GM21737 (cell line): ENCODE measurements around the gene RHEB.
A peak's percentile ranks its signal among the peaks of the same experiment; 100 is the strongest.

Source experiments
- ATAC-seq: cut with Tn5 transposase; IDR thresholded peaks from one replicate; pipeline ENCODE4 v1.9.1; 2021; ENCODE audit warnings: mild to moderate bottlenecking, moderate library complexity; ENCODE audit not compliant: unreplicated experiment

Gene RHEB

DNA sequence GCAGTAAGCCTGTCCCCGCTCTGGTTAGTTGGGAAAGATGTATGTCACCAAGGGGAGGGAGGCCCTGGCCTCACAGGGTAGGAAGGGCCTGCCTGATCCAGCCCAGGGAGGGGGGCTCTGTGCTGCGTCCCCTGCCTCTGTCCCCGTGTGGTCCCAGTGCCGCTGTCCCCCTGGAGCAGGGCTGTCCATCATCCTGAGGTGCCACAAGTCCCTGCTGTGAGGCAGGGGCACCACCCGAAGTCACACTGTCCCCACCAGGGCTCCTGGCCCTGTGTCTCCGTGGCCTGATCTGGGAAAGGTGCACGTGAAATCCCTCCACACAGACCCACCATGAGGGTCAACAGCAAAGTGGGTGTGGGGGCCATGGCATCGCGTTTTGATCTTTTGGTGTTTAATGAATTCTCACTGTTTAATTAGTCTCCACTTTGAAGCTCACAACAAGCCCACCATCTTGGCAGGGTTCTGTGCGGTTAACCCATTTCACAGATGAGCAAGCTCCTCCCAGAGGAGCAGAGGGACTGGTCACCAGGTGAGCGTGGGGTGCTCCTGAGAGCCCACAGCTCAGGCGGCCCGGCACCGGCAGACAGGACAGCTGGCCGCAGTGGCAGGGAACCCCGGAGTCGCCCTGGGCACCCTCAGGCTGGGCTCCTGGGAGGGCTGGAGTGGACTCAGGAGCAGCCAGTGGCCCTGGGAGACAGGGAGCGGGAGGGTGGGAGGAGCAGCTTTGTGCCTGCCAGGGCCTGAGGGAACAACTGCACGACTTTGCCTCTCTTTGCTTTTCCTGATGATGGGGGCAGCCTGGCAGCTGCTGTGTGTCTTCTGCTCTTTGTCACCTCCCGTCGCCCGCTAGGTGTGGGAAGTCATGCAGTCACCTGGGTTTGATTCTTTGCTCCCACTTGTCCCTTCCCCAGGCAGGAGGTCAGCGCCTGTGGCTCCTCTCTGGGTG is 67.8 kb downstream of the RHEB start:
- no peak for ATAC-seq

GRCh38 chr7:151451156-151451555 is 68.5 kb downstream of the RHEB start:
- ATAC-seq: no peak

DNA sequence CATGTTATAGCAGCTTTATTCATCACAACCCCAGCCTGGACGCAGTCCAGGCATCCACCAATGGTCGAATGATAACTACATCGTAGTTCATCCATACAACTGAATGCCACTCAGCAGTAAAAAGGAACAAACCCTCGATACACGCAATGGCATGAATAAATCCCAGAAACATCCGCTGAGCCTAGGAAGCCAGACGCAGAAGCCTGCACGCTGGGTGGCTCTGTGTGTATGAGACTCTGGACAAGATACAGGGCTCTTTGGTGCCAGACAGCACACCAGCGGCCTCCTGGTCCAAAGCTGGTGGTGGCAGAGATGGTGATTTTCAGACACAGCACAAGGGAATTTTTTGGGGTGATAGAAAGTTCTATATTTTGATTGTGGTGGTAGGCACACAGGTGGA is 69.7 kb downstream of the RHEB start:
- ATAC-seq: no peak

DNA sequence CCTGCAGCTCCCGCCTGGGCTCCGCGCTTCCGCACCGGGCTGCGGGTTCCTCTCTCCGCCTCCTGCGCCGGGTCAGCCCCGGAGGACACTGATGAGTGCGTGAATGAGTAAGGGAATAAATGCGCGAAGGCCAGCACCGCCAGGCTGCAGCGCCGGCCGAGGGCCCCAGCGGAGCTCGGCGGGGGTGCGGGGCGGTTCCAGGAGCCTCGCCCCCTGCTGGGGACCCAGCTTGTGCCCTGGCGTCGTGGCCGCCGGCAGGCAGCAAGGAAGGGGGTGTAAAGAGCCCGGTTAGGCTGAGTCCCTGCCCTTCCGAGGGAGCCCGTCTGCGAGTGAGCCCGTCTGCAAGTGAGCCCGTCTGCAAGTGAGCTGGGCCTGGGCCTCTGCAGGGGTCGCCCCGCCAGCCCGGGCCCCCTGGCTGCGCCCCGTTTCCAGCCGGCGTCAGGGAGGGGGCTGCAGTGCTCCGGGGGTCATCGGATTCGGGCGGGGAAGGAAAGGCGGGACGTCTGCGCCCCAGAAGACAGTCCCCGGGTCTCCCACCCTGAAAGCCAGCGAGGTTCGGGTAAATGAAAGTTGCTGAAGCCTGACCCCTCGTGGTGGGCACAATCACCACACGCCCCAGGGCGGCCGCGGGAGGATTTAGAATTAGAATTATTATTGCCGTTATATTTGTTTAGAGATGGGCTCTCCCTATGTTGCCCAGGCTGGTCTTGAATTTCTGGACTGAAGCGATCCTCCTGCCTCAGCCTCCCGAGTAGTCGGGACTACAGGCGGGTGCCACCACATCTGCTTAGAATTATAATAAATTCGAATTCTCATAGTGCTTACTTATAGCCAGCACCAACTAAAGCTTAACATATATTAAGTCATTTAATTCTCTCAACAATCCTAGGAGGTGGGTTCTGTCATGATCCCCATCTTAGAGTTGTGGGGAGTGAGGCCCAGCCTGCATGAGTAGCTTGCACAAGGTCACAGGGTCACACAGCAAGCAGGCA is 71.1 kb downstream of the RHEB start:
- ATAC-seq: peak; percentile 69

GRCh38 chr7:151447901-151448260 is 71.8 kb downstream of the RHEB start:
- ATAC-seq: no peak

- no peak for ATAC-seq
Measured at GRCh38 chr7:151447312-151447711, 72.4 kb downstream of the RHEB start.

GRCh38 chr7:151446412-151446811 is 73.3 kb downstream of the RHEB start:
- ATAC-seq: no peak

GRCh38 chr7:151444632-151445031 is 75.1 kb downstream of the RHEB start:
- no peak for ATAC-seq

GRCh38 chr7:151442776-151443496 is 76.8 kb downstream of the RHEB start:
- ATAC-seq: no peak

- no peak for ATAC-seq
Measured at GRCh38 chr7:151440799-151441445, 78.8 kb downstream of the RHEB start.

GRCh38 chr7:151439855-151440798 is 79.6 kb downstream of the RHEB start, which contains the start of gene CRYGN:
Gene CRYGN (minus strand): TSS chr7:151440141. CDS start chr7:151439917, 224 bp downstream.
- ATAC-seq: no peak

DNA sequence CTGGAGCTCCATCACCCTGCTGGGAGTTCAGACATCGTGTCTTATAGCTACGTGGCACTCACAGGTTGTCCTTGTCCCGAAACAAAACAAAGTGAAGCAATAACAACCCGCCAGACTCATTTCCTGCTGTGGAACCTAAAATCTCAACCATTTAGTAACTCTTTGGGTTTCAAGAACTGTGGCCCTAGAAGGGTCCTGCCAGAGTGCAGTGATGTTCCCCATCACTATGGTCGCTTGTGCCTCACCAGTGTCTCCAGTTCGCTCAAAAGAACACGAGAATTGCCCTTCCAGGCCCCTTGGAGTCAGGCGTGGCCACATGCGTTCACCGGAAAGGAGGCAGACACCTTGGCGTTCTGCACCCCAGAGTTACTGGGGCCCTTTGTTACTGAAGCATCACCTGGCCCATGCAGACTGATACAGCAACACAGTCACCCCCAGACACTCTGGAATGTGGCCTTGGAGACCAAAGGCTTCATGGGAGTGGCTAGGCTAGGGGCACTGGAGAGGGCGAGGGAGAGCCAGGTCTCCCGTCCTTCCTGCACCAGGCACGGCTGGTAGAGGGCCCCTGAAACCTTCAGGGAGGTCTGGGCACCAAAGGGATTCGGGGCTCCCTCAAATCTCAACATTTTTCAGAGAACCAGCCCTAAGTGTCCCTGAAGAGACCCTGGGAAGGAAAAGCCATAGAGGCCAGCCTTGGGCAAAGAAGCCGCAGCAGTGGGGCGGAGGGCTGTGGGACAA is 80.7 kb downstream of the RHEB start:
- no peak for ATAC-seq

DNA sequence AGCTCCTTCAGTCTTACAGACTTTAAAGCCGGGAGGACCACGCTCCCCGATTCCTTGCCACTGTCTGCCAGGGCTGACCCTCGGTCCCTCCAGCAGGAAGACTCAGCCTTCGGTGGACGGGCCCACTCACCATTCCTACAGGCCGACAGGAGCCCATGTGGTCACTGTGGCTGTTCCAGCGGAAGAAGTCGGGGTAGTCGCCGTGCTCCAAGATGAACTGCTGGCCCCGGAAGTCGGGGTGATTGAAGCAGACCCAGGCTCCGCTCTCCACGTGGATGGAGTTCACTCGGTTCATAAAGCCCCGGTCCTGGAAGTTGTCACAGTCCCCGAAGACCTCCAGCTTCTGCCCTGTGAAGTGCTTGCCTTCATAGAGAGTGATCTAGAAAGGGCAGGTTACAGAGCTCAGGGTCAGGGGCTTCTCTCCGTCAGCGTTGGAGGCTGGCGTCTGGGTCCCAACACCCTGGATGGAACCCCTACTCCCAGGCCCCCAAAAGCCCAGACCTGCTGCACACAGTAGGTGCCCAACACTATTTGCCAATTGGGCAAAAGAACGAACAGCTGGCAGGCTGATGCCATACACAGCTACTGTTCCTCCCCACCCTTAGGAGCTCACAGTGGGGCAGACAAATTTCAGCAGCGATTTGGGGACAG is 81.7 kb downstream of the RHEB start:
- ATAC-seq: no peak

DNA sequence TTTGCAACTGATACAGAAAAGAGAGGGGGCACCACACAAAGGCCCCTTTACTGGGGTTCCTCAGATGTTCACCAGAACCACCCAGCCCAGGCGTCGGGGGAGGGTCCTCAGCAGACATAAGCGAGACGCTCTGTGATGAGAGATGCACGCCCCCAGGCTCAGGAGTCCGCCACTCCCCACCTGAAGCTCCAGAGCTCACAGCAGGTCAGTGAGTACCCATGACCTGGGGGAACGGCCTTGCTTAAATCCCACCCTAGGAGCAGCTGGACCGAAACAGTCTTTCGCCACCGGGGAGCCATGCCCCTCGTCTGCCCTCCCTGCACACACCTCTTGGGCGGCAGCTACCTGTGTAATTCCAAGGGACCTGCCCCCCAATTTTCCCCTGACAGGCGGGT is 82.5 kb downstream of the RHEB start:
- ATAC-seq: no peak

DNA sequence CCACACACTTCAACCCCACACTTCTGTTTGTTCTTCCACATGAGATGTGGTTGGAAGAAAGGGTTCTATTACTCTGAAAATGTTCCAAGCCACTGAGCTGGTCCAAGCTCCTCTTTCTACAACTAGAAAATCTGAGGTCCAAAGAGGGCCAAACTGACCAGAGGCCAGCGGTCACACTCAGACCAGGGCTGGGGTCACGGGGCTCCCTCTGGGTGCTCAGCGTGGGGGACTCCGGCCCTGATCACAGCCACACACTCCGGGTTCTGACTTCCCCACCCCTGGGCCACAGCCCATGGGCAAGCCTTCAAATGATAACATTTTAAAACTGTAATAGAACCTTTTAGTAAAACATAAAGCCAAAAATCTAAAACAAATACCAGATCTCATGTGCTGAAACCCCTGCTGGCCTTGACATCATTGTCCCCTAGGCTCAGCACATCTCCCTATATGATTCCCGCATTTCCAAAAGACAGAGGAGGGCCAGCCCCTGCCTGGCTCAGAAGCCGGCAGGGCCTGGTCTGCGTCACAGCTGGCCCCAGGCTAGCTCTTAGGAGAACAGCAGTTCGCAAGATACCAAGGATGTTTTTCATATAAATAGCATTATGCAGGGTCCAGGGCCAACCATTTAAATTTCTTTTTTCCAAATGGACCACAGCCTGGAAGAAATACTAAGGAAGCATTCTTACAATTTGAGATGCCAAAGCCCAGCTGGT is 83.1 kb downstream of the RHEB start:
- no peak for ATAC-seq

DNA sequence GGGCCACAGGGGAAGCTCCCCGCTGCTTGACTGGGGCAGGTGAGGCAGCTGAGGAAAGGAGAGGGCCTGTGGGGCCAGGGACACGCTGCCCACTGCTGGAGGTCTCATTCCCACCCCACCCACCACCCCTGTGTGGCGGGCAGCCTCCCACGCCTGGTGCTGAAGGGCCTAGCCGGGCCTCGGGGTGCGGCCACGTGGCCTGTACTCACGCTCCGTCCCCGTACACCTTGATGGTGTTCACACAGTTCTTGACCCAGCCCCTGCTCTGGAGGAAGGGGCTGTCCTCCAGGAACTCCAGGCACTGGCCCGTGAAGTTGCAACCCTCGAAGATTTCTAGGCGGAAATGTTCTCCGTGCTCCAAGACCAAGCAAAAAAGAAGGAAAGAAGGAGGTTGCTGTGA is 83.7 kb downstream of the RHEB start:
- ATAC-seq: no peak

GRCh38 chr7:151435103-151435916 is 84.4 kb downstream of the RHEB start:
- ATAC-seq: no peak
